ENCODE data around the gene PLEKHA4. TPM values are rescaled to one million over a fixed set of nuclear protein-coding genes. Genes with fewer than 3 reads are reported as not detected.
A peak's percentile ranks its signal among the peaks of the same experiment; 100 is the strongest.
"Not testable (repeated sequence)": the region's sequence is repeated elsewhere in the genome, so short reads cannot be mapped to it uniquely, and the experiment has no call there.

Gene PLEKHA4, protein sequence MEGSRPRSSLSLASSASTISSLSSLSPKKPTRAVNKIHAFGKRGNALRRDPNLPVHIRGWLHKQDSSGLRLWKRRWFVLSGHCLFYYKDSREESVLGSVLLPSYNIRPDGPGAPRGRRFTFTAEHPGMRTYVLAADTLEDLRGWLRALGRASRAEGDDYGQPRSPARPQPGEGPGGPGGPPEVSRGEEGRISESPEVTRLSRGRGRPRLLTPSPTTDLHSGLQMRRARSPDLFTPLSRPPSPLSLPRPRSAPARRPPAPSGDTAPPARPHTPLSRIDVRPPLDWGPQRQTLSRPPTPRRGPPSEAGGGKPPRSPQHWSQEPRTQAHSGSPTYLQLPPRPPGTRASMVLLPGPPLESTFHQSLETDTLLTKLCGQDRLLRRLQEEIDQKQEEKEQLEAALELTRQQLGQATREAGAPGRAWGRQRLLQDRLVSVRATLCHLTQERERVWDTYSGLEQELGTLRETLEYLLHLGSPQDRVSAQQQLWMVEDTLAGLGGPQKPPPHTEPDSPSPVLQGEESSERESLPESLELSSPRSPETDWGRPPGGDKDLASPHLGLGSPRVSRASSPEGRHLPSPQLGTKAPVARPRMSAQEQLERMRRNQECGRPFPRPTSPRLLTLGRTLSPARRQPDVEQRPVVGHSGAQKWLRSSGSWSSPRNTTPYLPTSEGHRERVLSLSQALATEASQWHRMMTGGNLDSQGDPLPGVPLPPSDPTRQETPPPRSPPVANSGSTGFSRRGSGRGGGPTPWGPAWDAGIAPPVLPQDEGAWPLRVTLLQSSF
- 6.0 and 12.2 TPM in 2 replicates for total RNA-seq

DNA sequence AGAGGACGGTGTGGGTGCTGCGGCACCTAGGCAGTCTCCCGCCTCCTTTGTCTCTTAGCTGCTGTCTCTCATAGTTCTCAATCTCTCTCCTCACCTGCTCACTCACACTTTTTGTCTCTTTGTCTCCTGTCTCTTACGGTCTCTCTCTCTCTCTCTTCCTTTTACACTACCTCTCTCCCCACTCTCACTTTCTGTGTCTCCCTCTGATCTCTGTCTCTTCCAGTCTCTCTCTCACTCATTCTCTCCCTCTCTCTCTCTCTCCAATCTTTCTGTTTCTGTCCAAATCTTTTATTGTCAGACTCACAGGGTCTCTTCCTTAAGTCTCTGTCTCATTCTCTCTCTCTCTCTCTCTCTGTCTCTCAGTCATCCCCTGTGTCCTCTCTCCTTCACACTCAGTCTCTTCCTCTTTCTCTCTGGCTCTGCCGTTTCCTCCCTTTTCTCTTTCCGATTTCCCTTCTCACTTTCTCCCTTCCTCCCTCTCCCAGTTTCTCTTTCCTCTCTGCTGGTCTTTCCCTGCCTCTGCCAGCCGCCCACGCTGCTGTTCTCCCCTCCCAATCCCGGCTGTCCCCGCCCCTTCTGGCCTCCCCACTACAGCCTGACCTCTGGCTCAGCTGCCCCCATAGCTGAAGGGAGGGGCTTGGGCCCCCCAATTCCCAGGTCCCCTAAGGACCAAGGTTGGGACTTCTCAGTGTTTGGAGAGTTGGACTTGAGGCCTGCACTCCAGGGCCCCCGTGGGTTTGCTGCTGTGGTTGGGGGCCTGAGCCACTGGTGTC lies at the start of gene PLEKHA4:
TSS of gene PLEKHA4 (minus strand) at position 504 of the 773 bp plus-strand sequence. CDS start 997 bp downstream, outside the sequence.
- peak; percentile 51 for DNase-seq (ENCODE audit: low read depth)
- TF ChIP-seq, protein P1, sequence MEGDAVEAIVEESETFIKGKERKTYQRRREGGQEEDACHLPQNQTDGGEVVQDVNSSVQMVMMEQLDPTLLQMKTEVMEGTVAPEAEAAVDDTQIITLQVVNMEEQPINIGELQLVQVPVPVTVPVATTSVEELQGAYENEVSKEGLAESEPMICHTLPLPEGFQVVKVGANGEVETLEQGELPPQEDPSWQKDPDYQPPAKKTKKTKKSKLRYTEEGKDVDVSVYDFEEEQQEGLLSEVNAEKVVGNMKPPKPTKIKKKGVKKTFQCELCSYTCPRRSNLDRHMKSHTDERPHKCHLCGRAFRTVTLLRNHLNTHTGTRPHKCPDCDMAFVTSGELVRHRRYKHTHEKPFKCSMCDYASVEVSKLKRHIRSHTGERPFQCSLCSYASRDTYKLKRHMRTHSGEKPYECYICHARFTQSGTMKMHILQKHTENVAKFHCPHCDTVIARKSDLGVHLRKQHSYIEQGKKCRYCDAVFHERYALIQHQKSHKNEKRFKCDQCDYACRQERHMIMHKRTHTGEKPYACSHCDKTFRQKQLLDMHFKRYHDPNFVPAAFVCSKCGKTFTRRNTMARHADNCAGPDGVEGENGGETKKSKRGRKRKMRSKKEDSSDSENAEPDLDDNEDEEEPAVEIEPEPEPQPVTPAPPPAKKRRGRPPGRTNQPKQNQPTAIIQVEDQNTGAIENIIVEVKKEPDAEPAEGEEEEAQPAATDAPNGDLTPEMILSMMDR (IDR thresholded peaks at IDR 0.05; ENCODE audit: insufficient read depth, low read depth, low read length): no peak
- peak within 1 kb of the TSS; percentile 59 for H3K4me3 ChIP-seq (ENCODE audit: low read depth, low read length)

DNA sequence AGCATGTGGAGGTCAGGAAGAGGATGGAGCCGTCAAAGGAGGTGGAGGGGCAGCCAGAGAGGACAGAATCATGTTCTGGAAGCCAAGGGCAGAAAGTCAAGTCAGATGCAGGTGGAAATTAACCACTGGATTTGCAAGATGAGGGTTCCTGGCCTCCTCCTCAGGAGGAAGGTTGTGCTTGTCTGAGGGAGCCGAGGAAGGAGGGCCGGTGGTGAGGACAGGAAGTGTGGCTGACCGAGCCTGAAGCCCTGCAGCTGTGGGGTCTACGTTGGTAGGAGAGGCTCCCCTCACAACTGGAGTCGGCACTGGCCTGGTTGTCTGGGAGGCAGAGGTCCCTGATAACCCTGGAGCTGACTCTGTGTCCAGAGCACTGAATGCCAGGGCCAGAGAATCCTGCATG lies 49.7 kb upstream of the PLEKHA4 start:
- TF ChIP-seq, protein P1 (IDR thresholded peaks at IDR 0.05; ENCODE audit: insufficient read depth, low read depth, low read length): no peak
- no peak for DNase-seq (ENCODE audit: low read depth)
- H3K4me3 ChIP-seq (ENCODE audit: low read depth, low read length): no peak overlapping the region

DNA sequence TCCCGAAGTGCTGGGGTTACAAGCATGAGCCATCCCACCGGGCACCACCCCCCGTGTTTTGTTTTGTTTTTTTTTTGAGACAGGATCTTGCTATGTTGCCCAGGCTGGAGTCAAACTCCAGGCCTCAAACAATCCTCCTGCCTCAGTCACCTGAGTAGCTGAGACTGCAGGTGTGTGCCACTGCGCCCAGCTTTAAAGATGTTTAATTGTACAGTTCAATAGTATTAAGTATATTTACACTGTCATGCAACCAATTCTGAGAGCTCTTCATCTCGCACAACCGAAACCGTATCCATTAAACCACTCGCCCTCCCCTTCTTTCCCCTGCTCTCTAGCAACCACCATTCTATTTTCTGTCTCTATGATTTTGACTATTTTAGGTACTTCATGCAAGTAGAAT lies 47.3 kb upstream of the PLEKHA4 start:
- TF ChIP-seq, protein P1 (IDR thresholded peaks at IDR 0.05; ENCODE audit: insufficient read depth, low read depth, low read length): no peak
- no peak for DNase-seq (ENCODE audit: low read depth)
- no peak overlapping the region for H3K4me3 ChIP-seq (ENCODE audit: low read depth, low read length)

DNA sequence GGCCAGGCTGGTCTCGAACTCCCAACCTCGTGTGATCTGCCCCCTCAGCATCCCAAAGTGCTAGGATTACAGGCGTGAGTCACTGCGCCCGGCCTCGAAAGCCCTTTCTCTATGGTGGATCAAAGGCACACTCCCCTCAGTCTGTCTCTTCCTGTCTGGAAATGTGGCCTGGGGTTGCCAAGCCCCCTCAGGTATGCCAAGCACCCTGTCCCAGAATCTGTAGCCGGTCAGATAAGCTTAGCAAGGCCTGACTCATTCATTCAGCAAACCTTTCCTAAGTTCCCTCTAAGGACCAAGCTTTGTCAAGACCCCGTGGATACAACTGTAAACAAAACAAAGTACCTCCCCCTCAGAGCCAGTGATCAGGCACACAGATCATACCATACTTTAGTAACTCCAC lies 45.8 kb upstream of the PLEKHA4 start:
- TF ChIP-seq, protein P1 (IDR thresholded peaks at IDR 0.05; ENCODE audit: insufficient read depth, low read depth, low read length): no peak
- H3K4me3 ChIP-seq (ENCODE audit: low read depth, low read length): no peak overlapping the region
- DNase-seq (ENCODE audit: low read depth): no peak

DNA sequence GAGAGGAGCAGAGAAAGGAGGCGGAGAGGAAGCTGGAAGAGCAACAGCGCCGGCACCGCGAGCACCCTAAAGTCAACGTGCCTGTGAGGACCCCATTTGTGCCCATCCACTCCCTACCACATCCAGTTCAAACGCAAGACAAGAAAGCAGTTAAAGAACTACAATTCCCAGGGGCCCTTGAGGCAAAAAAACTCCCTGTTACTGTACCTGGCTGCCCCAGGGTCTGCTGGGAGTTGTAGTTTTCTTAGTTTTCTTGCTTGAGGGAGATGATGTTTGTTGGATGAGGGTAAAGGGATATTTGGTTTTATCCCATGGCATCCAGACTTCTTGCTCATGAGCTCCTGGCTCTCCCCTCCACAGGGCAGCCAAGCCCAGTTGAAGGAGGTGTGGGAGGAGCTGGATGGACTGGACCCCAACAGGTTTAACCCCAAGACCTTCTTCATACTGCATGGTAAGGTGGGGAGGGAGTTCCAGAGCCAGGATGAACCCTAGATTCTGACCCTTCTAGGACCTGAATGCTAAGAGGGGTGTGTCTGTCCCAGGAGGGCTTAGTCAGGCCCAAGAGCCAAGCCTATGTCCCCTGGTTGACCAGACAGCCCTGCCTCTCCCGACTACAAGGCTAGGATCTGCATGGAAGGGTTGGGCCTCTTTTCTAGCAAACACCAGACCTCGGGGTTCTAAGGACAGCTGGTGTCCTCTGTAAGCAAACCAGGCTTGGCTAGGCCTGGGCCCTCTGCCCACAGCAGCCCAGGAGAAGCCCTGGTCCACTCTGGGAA lies 44.9 kb upstream of the PLEKHA4 start:
- no peak for DNase-seq (ENCODE audit: low read depth)
- H3K4me3 ChIP-seq (ENCODE audit: low read depth, low read length): no peak overlapping the region
- TF ChIP-seq, protein P1 (IDR thresholded peaks at IDR 0.05; ENCODE audit: insufficient read depth, low read depth, low read length): no peak

DNA sequence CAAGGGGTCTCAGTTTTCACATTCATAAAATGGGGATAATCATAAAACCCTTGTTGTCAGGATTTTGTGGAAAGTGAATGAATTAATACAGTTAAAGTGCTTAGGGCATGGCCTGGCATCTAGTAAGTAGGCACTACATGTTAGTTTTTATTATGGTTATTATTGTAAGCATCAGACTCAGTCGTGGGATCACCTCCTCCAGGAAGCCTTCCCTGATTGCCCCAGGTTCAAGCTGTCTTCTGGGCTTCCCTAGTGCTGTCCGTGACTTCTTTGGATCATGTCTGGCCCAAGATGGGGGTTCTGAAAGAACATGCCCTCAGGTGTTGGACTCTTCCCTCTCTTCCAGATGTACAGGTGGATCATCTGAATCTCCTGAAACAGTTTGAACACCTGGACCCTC lies 42.4 kb upstream of the PLEKHA4 start:
- TF ChIP-seq, protein P1 (IDR thresholded peaks at IDR 0.05; ENCODE audit: insufficient read depth, low read depth, low read length): no peak
- DNase-seq (ENCODE audit: low read depth): no peak
- no peak overlapping the region for H3K4me3 ChIP-seq (ENCODE audit: low read depth, low read length)

DNA sequence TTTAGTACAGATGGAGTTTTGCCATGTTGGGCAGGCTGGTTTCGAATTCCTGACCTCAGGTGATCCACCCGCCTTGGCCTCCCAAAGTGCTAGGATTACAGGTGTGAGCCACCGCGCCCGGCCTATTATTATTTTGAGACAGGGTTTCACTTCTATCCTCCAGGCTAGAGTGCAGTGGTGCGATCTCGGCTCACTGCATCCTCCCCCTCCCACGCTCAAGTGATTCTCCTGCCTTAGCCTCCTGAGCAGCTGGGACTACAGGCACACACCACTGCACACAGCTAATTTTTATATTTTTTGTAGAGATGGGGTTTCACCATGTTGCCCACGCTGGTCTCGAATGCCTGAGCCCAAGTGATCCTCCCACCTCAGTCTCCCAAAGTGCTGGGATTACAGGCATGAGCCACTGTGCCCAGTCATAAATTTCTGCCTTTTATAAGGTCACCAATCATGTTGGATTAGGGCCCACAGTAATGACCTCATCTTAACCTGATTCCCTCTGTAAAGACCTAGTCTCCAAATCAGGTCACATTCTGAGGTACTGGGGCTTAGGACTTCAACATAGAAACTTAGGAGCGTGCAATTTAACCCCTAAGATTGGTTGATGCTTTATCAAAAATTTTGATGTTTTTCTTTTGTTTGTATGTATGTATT lies 41.1 kb upstream of the PLEKHA4 start:
- H3K4me3 ChIP-seq (ENCODE audit: low read depth, low read length); DNase-seq (ENCODE audit: low read depth): not testable (repeated sequence)
